DMS114 treated with DMSO at 0.1 percent for 48 hours (cell line): Measurements from ENCODE around the gene P4HB.

Source experiments
- DNase-seq: peaks from one replicate; lab custom pipeline; 2025; ENCODE audit not compliant: unreplicated experiment; lab: John Stamatoyannopoulos, UW

The P4HB gene

DNA sequence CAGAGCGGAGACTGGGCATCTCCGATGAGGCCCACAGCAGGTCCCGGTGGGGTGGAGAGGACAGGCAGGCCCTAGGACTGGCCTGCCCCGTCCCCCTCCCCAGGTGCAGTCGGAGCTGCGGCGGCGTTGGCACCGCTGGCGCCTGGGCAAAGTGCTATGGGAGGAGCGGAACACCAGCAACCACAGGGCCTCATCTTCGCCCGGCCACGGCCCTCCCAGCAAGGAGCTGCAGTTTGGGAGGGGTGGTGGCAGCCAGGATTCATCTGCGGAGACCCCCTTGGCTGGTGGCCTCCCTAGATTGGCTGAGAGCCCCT, 47.0 kb downstream of the P4HB start:
- no peak for DNase-seq

DNA sequence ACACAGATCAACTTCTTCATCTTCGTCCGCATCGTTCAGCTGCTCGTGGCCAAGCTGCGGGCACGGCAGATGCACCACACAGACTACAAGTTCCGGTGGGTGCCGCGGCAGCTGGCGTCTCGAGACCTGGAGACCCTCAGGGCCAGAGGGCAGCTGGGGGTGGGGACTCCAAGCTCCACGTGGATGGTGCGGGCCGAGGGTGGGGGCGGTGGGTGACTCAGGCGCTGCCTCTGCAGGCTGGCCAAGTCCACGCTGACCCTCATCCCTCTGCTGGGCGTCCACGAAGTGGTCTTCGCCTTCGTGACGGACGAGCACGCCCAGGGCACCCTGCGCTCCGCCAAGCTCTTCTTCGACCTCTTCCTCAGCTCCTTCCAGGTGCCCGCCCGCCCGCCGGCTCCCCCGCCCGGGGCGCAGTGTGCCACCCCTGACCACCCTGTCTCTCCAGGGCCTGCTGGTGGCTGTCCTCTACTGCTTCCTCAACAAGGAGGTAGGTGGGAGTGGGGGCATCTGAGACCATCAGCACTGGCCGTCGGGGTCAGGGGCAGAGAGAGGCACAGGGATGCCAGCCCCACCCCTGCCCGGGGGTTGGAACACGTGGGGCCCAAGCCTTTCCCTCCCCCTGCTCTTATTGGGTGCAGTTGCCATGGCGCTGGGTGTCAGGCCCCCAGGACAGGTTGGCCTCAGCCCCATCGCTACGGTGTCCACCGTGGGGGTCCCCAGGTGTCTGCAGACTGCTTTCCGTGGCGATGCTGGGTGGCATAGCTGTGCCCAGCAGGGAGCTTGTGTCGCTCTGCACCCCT, 47.6 kb downstream of the P4HB start:
- DNase-seq = no peak

DNA sequence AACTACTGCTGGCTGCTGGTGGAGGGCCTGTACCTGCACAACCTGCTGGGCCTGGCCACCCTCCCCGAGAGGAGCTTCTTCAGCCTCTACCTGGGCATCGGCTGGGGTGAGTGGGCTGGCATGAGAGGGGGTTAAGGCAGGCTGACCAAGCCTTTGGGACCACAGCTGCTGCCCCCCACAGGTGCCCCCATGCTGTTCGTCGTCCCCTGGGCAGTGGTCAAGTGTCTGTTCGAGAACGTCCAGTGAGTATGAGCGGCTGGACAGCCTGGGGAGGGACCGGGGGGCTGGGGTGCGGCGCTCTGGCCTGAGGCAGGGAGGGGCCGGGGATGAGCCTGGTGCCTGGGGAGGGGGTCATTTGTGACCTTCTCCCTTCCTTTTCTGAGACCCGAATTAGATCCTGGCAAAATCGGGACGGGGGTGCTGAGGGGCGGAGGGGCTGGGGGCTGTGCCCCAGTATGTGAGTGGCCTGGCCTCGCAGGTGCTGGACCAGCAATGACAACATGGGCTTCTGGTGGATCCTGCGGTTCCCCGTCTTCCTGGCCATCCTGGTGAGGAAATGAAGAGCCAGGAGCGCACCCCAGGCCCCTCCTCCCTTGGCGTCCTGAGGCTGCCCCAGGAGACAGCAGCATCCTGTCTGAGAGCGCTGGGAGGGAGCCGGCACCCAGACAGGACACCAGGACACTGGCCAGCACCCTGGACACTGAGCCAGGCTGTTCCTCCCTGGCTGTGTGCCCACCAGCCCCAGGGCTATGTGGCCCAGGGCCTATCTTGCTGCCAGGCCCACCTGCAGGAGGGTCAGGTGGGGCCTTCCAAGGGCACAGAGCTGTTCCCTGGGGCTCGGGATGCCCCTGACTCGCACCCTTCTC, 48.4 kb downstream of the P4HB start:
- DNase-seq = no peak

DNA sequence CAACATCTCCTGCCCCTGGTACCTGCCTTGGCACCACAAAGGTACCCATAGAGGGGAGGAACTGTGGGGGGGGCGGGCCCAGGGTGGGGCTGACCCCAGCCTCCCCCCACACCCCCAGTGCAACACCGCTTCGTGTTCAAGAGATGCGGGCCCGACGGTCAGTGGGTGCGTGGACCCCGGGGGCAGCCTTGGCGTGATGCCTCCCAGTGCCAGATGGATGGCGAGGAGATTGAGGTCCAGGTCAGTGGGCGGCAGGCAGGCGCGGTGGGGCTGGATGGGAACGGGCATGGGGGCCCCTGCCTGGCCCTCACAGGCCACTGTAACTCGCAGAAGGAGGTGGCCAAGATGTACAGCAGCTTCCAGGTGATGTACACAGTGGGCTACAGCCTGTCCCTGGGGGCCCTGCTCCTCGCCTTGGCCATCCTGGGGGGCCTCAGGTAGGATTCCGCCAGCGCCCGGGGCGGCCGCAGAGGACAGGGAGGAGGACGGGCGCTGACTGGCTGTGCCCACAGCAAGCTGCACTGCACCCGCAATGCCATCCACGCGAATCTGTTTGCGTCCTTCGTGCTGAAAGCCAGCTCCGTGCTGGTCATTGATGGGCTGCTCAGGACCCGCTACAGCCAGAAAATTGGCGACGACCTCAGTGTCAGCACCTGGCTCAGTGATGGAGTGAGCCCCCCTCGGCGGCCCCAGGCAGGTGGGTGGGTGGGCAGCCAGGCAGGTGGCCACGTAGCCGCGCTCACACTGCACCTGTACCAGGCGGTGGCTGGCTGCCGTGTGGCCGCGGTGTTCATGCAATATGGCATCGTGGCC, 49.2 kb downstream of the P4HB start:
- DNase-seq = no peak

DNA sequence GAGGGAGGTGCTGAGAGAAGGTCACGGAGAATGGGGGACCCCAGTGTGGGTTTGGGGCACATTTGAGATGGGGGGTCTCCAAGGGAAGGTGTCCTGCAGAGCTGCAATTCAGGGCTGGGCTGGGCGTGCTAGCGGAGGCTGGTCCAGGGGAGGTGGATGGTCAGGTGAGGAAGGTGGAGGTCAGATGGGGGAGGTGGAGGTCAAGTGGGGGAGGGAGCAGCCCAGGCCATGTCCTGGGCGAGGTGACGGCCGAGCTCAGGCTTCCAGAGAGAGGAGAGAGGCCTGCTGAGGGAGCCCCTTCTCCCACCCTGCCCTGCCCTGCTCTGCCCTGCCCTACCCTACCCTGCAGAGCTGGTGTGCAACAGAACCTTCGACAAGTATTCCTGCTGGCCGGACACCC, 49.9 kb downstream of the P4HB start:
- DNase-seq = no peak

DNA sequence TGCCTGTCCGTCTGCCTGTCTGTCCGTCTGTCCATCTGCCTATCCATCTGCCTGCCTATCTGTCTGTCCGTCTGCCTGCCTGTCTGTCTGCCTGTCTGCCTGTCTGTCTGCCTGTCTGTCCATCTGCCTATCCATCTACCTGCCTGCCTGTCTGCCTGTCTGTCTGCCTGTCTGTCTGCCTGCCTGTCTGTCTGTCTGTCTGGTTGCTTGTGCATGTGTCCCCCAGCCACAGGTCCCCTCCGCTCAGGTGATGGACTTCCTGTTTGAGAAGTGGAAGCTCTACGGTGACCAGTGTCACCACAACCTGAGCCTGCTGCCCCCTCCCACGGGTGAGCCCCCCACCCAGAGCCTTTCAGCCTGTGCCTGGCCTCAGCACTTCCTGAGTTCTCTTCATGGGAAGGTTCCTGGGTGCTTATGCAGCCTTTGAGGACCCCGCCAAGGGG, 50.8 kb downstream of the P4HB start:
- no peak for DNase-seq

DNA sequence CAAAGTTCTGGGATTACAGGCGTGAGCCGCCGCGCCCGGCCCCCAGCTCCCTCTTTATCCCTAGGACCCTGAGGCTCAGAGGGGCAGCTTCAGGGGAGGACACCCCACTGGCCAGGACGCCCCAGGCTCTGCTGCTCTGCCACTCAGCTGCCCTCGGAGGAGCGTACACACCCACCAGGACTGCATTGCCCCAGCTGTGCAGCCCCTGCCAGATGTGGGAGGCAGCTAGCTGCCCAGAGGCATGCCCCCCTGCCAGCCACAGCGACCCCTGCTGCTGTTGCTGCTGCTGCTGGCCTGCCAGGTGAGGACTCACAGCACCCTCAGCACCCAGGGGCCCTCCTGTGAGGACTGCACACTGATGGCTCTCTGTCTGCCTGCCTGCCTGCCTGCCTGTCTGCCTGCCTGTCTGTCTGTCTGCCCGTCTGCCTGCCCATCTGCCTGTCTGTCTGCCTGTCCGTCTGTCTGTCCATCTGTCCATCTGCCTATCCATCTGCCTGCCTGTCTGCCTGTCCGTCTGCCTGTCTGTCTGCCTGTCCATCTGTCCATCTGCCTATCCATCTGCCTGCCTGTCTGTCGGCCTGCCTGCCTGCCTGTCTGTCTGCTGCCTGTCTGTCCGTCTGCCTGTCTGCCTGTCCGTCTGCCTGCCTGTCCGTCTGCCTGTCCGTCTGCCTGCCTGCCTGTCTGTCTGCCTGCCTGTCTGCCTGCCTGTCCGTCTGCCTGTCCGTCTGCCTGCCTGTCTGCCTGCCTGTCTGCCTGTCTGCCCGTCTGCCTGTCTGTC, 51.4 kb downstream of the P4HB start:
- DNase-seq = no peak

DNA sequence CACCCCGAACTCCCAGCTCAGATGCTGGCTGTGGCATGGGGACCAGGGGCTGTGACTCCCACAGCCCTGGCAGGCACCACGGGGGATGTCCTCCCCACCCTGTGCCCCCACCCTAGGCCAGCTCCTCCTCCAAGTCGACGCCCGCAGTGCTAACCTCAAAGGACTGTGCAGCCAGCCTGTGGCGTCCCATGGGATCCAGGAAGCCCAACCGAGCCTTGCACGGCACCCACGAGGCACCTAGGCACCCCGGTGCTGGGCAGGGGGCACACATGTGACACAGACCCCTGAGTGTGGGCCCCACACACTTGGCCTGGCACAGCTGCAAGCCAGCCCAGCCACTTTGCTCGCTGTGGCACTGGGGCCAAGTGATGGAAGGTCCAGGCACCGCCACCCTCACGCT, 52.5 kb downstream of the P4HB start:
- DNase-seq = no peak

DNA sequence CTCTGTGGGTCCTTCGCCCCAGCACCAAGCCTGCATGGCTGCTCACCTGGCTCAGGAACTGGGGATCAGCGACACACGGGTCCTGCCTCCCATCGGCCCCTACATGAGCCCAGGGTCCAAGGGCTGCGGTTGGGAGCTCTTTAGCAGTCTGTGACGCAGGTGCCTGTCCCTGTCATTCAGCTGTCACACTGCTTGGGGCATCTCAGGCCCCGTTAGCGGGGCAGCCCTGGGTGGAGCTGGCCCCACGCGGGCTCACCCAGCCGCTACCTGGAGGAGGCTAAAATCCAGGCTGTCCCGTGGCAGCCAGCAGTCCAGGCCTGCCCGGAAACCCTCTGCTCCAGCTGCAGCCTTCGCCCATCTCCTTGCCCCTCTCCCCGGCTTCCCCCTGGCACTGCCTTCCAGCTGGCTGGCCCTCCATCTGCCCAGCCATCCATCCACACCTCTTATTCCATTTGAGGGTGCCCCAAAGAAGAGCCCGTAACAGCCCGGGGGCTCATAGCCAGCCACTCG, 53.1 kb downstream of the P4HB start:
- no peak for DNase-seq

DNA sequence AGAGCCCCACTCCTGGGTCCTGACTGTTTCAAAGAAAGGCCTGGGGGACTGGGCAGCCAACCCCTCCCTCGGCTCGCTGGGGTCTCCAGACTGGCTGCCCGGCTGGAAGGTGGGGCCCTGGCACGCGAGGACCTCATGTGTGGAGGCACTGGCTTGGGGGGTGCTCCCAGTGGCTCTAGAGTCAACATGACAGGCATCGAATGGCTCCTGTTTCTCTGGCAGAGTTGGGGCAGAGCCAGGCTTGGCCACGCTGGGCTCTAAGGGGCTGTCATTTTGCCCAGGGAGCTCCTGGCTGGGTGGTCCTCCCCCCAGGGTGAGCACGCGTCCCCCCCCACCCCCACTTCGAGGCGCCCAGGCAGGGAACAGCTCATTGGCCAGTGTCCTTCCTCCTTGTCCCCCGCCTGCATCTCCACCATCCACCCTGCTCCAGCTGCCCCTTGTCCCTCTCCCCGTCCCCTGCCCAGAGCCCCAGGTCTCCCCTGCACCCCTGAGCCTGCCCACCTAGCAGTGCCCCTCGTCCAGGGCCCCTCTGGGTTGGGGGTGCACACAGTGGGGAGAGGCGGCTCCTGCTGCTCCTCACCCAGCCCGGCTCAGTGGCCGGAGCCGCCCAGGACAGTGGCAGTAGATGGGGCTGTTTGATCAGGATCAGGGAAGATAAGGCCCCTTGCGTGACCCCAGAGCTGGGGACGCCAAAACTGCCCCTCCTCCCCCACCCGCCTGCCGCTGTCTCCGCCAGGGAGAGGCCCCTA, 53.7 kb downstream of the P4HB start:
- no peak for DNase-seq

DNA sequence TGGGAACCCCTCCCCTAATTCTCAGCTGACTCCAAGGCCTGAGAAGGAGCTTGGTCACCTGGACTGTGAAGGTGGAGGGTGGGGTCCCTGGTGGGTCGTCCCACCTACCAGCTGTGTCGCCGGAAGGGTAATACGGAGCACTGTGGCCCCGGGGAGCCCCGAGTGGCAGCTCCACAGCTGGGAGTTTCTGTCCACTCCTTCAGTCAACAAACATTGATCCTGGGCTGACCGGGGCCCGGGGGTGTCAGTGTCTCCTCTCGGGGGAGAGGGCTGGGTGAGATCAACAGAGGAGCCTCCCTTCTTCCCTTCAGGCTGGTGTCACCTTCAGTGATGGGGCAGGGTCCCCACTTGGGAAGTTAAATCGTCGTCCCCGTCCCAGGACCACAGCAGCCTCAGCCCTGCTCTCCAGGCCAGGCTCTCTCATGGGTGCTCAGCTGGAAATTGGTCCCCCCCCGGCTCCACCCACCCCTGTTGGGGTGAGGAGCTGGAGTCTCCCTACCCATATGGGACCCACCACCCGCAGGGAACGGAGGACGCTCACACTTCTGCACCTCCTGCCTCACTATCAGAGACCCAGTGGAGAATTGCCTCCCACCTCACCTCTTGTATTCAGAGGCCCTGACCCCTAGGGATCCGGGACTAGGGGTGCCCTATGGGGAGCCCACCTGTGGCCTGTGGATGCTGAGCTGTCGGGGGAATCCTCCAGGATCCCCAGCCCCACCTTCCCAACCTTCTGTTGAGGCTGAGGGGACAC, 54.5 kb downstream of the P4HB start:
- DNase-seq = no peak

DNA sequence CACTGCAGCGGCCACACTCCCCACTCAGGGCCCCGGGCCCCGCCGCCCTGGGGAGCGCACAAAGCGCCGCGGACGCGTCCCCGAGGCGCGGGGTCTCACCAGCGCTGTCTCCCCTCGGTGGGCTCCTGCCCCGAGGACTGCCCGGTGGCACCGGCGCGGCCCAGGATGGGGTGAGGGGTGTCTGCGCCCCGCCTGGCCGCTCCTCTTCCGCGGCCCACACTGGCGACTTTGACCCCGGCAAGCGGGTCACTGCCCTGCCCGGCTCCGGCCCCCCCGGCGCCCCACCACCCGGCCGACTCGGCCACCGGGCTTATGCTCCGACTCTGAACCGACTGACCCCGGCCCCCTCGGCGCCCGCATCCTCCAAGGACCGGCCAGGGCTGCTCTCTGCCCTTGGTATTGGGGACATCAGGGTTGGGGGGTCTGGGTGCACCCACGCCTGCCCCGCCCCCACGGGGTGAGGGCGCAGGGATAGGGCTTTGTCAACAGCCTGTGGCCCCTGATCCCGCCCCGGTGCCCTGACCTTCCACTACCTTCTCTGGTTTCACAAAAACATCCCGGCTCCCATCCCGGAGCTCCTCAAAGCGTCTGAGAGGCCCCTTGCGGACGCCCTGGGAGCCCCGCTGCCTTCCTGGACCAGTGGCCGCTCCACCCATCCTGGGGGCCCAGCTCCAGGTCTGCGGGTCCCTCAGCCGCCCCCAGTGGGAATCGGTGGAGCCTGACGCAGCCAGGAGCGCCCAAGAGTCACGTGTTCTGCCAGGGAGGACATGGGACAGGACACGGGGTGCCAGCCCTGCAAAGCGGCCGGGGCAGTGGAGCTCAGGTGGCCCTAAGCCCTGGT, 55.6 kb downstream of the P4HB start:
- DNase-seq = no peak

DNA sequence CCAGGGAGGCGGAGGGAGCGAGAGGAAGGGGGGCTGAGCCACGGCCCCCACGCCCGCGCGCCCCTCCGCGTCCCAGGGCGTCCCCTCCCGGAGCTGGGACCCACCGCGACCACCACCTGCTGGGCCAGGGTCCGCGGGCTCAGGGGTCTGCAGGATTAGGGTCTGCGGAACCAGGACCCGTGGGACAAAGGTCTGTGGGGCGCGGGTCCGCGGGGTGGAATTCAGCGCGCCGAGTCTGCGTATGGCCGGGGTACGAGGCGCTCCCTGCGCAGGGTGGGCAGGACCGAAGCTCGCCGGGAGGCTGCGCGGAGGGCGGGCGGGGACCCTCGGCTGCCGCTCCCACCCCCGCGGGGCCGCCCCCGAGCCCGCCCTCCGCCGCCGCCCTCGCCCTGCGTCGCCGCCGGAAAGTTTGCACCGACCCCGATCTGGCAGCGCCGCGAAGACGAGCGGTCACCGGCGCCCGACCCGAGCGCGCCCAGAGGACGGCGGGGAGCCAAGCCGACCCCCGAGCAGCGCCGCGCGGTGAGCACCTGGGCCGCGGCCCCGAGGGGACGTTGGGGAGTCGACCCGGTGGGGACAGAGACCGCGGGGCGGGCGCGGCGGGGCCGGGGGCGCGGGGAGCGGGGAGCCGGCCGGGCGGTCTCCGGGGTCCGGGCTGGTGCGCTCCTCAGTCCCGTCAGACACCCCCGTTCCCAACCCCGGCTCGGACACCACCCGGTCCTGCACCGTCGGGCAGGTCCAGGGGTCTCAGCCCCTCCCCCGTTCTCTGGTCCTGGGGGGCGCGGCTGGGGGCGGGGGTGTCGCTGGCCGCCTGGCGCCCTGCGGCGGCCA, 56.4 kb downstream of the P4HB start, which contains the start of gene GCGR:
Gene GCGR, plus strand, starts transcription at position 423 of the 831 bp plus-strand sequence. CDS start 4,869 bp downstream, outside the sequence.
- DNase-seq = no peak

DNA sequence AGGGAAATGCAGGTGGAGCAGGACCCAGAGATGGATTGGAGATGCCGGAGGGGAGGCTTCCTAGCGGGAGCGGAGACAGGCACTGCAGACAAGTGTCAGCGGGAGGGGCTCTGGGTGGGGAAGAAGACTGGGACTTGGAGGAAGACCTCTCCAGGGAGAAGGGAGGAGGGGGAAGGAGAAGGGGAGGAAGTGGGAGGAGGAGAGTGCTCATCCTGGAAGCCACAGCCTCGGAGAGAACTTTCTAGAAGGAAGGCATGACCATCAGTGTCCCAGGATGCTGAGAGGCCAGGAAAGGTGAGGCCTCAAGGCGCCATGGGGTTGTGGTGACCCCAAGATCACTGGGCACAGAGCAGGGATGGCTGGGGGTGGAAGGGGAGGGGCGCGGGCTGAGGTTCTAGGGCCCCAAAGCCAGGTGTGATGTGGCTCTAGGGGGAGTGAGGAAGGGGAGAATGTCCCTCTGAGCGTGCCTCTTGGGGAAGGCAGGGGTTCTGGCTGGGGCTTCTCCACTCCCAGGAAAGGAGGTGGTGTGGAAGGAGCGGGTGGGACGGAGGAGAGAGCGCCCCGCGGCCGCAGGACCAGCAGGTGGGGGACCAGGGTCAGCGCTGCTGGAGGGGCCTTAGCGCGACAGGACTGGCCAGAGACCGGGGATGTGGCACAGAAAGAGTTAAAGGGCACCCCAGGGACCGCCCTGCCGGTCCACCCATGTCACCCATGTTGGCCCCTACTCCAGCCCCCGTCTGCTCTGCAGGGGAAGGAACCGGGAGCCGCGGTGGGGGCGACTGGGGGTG, 57.3 kb downstream of the P4HB start:
- DNase-seq = no peak

DNA sequence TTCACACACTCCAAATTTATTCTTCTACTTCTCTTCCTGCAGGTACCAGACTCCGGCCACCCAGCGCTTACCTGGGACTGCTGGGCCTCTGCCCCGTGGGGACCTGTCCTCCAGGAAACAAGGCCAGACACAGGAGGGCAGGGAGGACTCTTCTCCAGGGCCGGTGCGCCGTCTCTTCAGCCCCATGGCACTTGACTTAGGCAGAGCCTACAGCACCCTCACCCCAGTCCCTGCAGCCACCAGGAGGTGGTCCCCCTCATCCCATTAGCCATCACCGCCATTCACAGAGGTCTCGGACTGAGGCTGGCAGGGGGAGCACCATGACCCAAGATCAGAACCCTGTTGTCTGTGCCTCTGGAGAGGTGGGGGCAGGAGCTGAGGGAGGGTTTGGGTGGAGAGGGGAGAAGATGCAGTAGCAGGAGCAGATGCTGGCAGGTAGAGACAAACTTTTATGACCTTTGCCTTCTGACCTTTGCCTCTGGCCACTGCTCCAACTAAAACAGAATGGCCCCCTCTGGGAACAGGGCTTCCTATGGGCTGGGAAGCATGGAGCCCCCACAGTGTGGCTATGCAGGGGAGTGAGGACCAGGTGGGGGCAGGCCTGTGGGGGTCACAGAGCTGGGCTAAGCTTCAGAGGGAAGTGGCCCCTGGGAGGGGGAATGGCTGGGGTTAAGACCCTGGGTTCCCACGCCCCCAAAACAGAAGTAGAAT, 58.1 kb downstream of the P4HB start:
- DNase-seq = no peak

DNA sequence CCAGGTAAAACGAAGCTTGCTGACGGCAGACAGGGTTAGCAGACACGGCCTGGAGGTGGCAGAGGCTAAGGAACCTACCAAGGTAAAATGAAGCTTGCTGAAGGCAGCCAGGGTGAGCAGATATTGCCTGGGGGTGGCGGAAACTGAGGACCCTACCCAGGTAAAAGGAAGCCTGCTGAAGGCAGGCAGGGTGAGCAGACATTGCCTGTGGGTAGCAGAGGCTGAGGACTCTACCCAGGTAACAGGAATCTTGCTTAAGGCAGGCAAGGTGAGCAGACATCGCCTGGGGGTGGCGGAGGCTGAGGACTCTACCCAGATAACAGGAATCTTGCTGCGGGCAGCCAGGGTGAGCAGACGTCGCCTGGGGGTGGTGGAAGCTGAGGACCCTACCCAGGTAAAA, 59.0 kb downstream of the P4HB start:
- no peak for DNase-seq
